ENCODE data around the gene SOX21.
"Not testable (repeated sequence)": the region's sequence is repeated elsewhere in the genome, so short reads cannot be mapped to it uniquely, and the experiment has no call there.

Gene SOX21

DNA sequence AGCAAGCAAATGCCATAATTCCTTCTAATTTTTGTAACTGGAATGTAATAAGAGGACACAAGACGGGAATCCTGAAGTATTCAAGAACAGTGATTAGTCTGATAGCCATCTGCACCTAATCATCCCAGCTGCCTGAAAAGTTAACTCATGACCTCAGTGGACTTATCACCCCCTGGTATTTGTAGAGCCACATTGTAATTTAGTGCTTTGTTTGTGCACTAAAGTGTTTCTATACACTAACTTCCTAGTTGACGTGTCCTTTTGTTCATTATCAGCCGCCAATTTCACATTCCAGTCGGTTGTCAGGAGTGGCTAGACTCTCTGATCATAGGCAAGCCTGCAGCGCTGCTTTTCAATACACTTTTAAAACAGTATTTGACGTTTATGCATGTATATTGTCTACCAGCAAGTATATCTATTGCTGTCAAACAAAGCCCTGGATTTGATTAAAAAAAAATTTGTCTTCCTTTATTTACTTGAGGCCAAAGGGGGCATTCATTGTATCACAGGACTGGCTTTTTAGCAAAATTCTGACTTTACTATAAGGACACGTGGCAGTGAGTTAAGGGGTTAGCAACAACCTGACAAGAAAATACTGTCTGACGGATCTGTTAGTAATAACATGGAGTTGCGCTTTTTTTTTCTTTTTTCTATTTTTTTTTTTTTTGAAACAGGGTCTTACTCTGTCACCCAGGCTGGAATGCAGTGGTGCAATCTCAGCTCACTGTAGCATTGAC, 10.4 kb upstream of the SOX21 start:
- Histone ChIP-seq H3K4me1 (no peaks in the 10 kb centered on the region), H3K9me3 (ENCODE audit: control insufficient read depth, low read length) (no peaks in the 10 kb centered on the region)

DNA sequence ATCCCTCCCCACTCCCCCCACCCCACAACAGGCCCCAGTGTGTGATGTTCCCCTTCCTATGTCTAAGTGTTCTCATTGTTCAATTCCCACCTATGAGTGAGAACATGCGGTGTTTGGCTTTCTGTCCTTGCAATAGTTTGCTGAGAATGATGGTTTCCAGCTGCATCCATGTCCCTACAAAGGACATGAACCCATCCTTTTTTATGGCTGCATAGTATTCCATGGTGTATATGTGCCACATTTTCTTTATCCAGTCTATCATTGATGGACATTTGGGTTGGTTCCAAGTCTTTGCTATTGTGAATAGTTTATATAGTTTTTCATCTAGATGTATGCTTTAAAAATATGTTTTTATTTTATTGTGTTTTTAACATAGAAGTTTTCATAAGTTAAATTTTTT, 6.4 kb upstream of the SOX21 start:
- not testable (repeated sequence) for H3K9me3 ChIP-seq (ENCODE audit: control insufficient read depth, low read length); H3K4me3 ChIP-seq (ENCODE audit: low read depth, low read length); H2AFZ ChIP-seq; H3K27ac ChIP-seq; H3K4me1 ChIP-seq; H3K4me2 ChIP-seq (ENCODE audit: low read length); H3K36me3 ChIP-seq (ENCODE audit: control insufficient read depth, insufficient read depth, low read length); H3K79me2 ChIP-seq; H3K27me3 ChIP-seq (ENCODE audit: control insufficient read depth, insufficient read depth, low read length); H3K9ac ChIP-seq

More for the DNA sequence above, 10.4 kb upstream of the SOX21 start:
- Histone ChIP-seq H3K27me3 (ENCODE audit: control insufficient read depth, insufficient read depth, low read length) (no peaks in the 10 kb centered on the region), H3K4me3 (ENCODE audit: low read depth, low read length) (no peak overlapping the region), H3K79me2 (no peaks in the 10 kb centered on the region), H3K4me2 (ENCODE audit: low read length) (no peak overlapping the region), H2AFZ (no peak overlapping the region), H3K36me3 (ENCODE audit: control insufficient read depth, insufficient read depth, low read length) (no peaks in the 10 kb centered on the region), H3K27ac (no peak overlapping the region), H3K9ac (no peak overlapping the region)
- TF ChIP-seq, protein P1, sequence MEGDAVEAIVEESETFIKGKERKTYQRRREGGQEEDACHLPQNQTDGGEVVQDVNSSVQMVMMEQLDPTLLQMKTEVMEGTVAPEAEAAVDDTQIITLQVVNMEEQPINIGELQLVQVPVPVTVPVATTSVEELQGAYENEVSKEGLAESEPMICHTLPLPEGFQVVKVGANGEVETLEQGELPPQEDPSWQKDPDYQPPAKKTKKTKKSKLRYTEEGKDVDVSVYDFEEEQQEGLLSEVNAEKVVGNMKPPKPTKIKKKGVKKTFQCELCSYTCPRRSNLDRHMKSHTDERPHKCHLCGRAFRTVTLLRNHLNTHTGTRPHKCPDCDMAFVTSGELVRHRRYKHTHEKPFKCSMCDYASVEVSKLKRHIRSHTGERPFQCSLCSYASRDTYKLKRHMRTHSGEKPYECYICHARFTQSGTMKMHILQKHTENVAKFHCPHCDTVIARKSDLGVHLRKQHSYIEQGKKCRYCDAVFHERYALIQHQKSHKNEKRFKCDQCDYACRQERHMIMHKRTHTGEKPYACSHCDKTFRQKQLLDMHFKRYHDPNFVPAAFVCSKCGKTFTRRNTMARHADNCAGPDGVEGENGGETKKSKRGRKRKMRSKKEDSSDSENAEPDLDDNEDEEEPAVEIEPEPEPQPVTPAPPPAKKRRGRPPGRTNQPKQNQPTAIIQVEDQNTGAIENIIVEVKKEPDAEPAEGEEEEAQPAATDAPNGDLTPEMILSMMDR (IDR thresholded peaks at IDR 0.05), result no peak

DNA sequence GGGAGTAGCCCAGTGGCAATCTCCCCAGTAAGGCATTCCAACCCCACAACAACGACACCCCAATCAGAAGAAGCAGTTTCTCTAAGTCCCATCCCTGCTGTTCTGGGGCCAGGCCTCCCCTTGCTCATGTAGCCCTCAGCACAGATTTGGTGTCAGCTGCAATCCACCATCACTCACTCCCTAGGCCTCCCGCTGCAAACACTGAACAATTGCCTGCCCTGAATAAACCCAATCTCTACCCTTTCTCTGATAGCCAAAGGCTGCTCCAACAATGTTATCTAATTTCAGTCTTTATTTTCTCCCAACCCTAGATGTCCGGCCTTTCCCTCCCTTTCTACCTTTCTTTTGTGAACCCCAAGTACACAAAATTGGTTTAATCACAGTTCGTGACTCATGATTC, 5.6 kb upstream of the SOX21 start:
- H3K27me3 ChIP-seq (ENCODE audit: control insufficient read depth, insufficient read depth, low read length), result no peaks in the 10 kb centered on the region
- H2AFZ ChIP-seq, result no peak overlapping the region
- no peaks in the 10 kb centered on the region for H3K36me3 ChIP-seq (ENCODE audit: control insufficient read depth, insufficient read depth, low read length)
- H3K79me2 ChIP-seq, result no peaks in the 10 kb centered on the region
- no peak overlapping the region for H3K4me2 ChIP-seq (ENCODE audit: low read length)
- H3K27ac ChIP-seq, result no peak overlapping the region
- no peaks in the 10 kb centered on the region for H3K4me1 ChIP-seq
- H3K4me3 ChIP-seq (ENCODE audit: low read depth, low read length), result no peak overlapping the region
- no peaks in the 10 kb centered on the region for H3K9me3 ChIP-seq (ENCODE audit: control insufficient read depth, low read length)
- TF ChIP-seq, protein P1 (IDR thresholded peaks at IDR 0.05), result no peak
- no peak overlapping the region for H3K9ac ChIP-seq

DNA sequence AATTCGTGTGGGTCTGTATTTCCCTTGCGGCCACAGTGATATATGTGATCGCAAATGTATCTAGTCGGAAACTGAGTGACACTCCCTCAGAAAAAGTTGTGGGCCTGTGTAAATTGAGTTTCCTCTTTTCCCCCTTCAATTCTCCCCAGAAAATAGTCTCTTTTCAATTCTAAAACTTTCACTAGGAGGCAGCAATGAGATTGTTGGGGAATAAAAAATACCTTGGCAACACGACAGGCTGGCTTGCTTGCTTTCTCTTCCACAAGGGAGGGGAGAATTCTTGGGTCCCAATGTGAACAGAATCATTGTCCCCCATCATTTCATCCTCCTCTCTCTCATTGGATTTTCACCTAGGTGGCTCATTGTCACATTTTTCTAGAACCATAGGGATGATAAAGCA, 3.7 kb upstream of the SOX21 start:
- H3K79me2 ChIP-seq, result no peaks in the 10 kb centered on the region
- no peak overlapping the region for H2AFZ ChIP-seq
- no peak overlapping the region for H3K4me2 ChIP-seq (ENCODE audit: low read length)
- TF ChIP-seq, protein P1 (IDR thresholded peaks at IDR 0.05), result no peak
- no peaks in the 10 kb centered on the region for H3K36me3 ChIP-seq (ENCODE audit: control insufficient read depth, insufficient read depth, low read length)
- no peaks in the 10 kb centered on the region for H3K27me3 ChIP-seq (ENCODE audit: control insufficient read depth, insufficient read depth, low read length)
- H3K4me1 ChIP-seq, result no peaks in the 10 kb centered on the region
- H3K27ac ChIP-seq, result no peak overlapping the region
- H3K4me3 ChIP-seq (ENCODE audit: low read depth, low read length), result no peak overlapping the region
- H3K9me3 ChIP-seq (ENCODE audit: control insufficient read depth, low read length), result no peaks in the 10 kb centered on the region
- H3K9ac ChIP-seq, result no peak overlapping the region

DNA sequence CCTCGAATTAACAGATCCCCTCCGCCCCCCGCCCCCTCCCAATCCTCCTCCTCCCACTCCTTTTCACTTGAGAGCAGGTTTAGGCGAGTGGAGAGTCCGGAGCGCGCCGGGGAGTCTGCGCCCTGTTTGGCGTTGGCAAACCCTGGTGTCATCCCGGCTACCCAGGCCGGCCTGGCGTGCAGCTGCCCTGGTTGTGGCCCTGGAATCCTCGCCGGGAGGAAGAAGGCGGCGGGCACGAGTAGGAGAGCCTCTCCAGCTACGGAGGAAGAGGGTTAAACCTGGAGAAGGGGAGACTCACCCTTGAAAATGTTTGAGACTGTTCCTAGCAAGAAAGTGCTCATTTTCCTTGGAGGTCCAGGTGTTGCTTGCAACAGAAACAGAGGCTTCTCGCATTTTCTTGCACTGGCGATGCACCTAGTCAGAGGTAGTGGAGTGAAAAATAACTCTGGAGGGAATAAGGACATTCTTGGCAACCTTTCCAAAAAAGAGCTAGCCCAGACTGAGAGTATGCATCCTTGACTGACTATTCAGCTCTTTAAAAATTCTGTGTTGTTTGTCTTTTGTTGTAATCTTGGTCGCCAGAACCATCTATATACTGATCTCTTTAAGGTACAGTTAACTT, 1.3 kb upstream of the SOX21 start:
- H3K4me3 ChIP-seq (ENCODE audit: low read depth, low read length), result no peak overlapping the region
- H2AFZ ChIP-seq, result no peak overlapping the region
- H3K36me3 ChIP-seq (ENCODE audit: control insufficient read depth, insufficient read depth, low read length), result no peaks in the 10 kb centered on the region
- H3K79me2 ChIP-seq, result no peaks in the 10 kb centered on the region
- H3K4me2 ChIP-seq (ENCODE audit: low read length), result no peak overlapping the region
- H3K27ac ChIP-seq, result no peak overlapping the region
- TF ChIP-seq, protein P1 (IDR thresholded peaks at IDR 0.05), result no peak
- H3K9ac ChIP-seq, result no peak overlapping the region
- no peaks in the 10 kb centered on the region for H3K9me3 ChIP-seq (ENCODE audit: control insufficient read depth, low read length)
- H3K4me1 ChIP-seq, result no peaks in the 10 kb centered on the region
- H3K27me3 ChIP-seq (ENCODE audit: control insufficient read depth, insufficient read depth, low read length), result peaks cover 11% of the 10 kb centered on the region

All from parathyroid adenoma (tissue), 2 donors.